HepG2 (cell line): ENCODE measurements around the gene CACNA2D3.

Experiments used
- POLR2A ChIP-seq, 2 experiments: IDR thresholded peaks; 2 replicates each; pipeline ENCODE4 v1.6.1; 2011; ENCODE audit warnings: low read depth in 2 of 2, low read length in 2 of 2, mild to moderate bottlenecking in 1 of 2, moderate library complexity in 1 of 2; ENCODE audit not compliant: insufficient read depth in 1 of 2
- ZNF136 ChIP-seq: sonication (generic); formaldehyde crosslinking; IDR thresholded peaks from 2 replicates; pipeline ENCODE4 v1.8.1; 2022; ENCODE audit warnings: low read depth, mild to moderate bottlenecking, moderate library complexity, missing genetic modification reagents
- ZNF780A ChIP-seq: sonication (generic); formaldehyde crosslinking; IDR thresholded peaks from 2 replicates; pipeline ENCODE4 v1.8.0; 2022; ENCODE audit warnings: mild to moderate bottlenecking, missing genetic modification reagents, moderate library complexity

DNA sequence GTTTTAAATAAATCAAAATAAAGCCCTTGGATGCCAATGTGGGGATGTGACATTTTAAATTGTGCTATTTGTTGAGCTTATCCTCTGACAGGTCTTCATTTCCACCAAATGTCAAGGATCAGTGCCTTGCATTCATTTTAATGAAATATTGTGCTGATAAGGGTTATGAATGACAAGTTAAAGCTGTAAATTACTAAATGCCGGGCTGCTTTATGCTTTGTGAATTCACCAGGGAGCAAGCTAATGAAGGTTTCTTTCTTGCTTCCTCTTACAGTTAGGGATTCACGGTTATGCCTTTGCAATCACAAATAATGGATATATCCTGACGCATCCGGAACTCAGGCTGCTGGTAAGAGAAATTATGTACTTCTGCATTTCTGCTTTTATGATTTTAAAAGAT, 723.8 kb downstream of the CACNA2D3 start:
- TF ChIP-seq ZNF136 (CRISPR knock-in tag) (no peak), ZNF780A (CRISPR knock-in tag) (no peak), POLR2A (IDR thresholded peaks at IDR 0.05; ENCODE audit: insufficient read depth in 1 of 2, low read depth in 2 of 2, low read length in 2 of 2) (no peak)
